Fibroblast of the conjunctiva (primary cell): ENCODE results near the gene SLC22A24.
"Not testable (repeated sequence)": the region's sequence is repeated elsewhere in the genome, so short reads cannot be mapped to it uniquely, and the experiment has no call there.

ENCODE experiments used
- DNase-seq: peaks from one replicate; pipeline ENCODE4 v3.0.0-alpha.2; 2010; ENCODE audit warnings: low read depth

The SLC22A24 gene, protein sequence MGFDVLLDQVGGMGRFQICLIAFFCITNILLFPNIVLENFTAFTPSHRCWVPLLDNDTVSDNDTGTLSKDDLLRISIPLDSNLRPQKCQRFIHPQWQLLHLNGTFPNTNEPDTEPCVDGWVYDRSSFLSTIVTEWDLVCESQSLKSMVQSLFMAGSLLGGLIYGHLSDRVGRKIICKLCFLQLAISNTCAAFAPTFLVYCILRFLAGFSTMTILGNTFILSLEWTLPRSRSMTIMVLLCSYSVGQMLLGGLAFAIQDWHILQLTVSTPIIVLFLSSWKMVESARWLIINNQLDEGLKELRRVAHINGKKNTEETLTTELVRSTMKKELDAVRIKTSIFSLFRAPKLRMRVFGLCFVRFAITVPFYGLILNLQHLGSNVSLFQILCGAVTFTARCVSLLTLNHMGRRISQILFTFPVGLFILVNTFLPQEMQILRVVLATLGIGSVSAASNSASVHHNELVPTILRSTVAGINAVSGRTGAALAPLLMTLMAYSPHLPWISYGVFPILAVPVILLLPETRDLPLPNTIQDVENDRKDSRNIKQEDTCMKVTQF

DNA sequence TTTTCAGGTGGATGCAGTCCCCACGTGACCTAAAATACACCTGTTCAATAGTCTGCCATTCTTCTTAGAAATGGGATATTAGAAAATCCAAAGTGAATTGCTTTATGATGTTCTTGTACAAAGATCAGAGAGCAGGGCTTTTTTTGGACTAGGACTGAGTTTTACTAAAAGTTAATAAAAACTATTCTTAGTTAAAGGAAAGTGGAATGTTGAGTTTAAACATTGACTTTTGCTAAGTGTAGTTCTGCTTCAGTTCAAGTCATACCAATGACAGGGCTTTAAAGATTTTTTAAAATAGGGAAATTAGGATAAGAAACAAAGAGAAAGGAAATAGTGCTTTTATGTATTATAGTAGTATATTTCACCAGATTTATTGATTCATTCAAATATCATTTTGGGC lies at the start of gene SLC22A24:
Gene SLC22A24 (minus strand): TSS at position 101 of the 400 bp plus-strand sequence. CDS start 442 bp downstream, outside the sequence.
- no peak for DNase-seq

DNA sequence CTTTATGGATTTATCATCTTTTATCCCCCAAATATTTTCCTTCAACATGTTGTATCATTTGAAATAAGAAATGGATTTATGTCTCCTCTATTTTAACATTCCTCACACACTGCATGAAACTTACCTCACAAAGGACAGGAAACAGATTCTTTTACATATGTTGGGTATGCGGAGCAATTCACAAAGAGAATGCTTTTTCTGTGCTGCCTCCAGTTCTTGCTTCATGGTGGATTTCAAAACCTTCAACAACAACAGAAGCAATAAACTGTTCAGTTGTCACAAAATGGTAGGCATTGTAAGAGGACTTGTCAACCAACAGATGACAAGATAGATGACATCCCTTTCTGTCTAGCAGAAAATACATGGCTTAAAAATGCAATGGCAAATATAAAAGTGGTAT lies 36.5 kb upstream of the SLC22A24 start:
- no peak for DNase-seq

DNA sequence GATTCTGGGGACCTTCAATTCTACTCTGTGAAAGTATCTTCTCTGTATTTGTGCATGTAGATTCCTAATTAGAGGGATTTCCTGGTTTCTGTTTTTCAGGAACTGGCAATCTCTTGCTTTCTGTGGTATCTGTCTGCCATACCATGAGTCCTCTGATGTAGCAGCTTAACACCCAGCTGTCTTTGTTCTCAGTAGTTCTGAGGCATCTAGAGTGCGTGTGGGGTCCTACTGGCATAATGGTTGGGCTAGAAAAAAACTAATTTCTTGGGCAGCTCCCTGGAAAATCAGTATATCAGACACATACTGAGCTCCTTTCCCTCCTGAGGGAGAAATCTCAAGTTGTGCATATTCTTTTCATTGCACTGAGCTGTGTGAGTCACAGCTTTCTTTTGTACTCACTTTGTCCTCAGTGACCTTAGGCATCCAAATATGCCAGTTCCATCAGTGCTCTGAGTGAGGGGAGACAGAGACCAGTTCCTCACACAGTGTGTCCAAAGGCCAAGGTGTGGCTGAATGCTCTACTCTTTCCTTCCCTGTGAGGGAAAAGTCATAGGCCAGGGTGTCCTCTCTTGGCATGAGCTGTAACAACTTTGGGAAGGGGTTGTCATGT lies 35.5 kb upstream of the SLC22A24 start:
- DNase-seq = no peak

DNA sequence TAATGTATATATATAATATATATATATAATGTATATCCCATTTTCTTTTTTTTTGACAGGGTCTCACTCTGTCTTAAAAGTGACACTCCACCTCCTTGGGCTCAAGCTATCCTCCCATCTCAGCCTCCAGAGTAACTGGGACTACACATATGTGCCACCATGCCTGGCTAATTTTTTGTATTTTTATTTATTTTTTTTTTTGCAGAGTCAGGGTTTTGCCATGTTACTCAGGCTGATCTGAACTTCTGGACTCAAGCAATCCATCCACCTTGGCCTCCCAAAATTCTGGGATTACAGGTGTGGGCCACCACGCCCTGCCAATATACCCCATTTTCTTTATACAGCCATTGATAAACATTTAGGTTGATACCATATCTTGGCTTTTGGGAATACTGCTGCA lies 33.9 kb upstream of the SLC22A24 start:
- DNase-seq = no peak

DNA sequence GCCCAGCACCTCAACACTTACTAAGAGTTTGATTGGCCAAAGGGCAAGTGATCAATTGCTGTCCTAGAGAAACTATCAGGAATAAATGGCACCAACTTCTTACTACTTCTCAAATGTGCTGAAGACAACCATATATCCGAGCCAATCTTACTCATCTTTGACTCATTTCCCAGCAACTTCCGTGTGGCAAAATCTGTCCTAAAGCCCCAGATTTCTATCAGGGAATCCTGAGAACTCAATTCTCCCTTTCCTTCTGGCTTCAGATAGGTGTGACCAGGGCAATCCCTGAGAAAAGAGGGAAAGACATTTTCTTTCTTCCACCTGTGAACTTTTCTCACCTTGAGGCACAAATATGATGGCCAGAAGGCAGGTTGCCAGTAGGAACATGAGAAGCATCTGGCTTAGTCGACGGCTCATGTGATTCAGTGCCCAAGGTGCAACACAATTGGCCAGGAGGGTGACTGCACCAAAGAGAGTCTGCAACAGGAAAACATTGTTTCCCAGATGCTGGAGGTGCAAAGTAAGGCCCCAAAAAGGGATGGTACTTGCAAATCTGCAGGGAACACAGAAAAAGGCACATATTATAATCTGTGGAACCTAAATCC lies 21.8 kb upstream of the SLC22A24 start:
- no peak for DNase-seq

DNA sequence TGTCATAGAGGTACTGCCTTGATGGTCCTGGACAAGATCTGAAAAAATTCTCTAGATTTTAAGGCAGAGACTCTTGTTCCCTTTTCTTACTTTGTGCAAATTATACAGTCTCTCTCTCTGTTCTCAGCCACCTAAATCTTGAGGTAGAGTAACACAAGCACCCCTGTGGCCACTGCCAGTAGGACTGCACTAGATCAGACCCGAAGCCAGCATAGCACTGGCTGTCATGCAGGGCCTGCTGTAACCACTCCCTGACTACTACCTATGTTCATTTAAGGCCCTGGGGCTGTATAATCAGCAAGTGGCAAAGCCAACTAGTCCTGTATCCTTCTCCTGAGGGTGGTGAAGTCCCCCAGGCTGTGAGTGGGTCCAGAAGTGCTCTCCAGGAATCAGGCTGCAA lies 11.8 kb upstream of the SLC22A24 start:
- no peak for DNase-seq

DNA sequence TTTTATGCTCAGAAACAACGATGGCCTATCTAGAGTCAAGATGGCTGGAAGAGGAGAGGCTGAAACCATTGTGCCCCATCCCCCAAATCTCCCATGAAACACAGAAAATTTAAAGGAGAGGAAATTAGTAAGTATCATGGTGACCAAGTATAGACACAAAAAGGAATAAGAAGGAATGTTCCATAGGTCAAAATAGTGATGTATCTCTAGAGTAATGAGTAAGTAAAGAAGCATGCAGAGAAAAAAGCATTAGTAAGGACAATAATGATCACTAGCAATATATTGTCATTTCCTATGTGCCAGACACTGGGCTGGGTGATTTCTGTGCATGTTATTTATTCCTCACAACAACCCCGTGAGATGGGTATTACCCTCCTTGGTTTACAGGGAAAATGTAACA lies 2.6 kb upstream of the SLC22A24 start:
- DNase-seq = no peak

DNA sequence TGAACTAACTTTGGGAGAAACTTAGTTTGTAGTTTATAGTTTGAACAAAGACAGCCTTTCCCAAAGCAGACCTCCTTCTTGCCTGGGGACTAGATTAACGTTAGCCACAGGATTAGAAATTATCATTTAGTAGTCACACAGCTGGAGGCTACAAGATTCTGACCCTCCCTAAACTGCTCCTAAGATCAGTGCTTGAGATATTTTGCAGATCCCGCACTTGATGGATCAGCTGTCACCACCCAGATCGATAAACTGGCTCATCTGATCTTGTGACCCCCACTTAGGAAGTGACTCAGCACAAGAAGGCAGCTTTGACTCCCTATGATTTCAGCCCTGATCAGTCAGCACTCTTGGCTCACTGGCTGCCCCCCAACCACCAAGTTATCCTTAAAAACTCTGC lies 1.6 kb downstream of the SLC22A24 start:
- no peak for DNase-seq

DNA sequence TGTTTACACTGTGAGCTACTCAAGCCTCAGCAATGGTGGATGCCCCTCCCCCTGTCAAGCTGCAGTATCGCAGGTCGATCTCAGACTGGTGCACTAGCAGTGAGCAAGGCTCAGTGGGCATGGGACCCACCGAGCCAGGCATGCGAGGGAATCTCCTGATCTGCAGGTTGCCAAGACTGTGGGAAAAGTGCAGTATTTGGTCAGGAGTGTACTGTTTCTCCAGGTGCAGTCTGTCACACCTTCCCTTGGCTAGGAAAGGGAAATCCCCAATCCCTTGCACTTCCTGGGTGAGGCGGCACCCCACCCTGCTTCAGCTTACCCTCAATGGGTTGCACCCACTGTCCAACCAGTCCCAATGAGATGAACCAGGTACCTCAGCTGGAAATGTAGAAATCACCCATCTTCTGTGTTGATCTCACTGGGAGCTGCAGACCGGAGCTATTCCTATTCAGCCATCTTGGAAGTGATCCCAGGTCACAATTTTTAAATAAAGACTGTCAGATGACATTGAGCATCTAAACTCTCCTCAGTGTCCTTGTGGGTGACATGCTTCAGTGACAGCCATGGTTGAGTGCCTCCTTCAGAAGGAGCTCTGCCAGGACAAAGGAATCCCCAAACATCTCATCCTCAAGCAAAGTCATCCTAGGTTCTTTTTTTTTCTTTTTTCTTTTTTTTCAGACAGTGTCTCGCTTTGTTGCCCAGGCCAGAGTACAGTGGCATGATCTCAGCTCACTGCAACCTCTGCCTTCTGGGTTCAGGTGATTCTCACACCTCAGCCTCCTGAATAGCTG lies 10.8 kb downstream of the SLC22A24 start:
- no peak for DNase-seq

DNA sequence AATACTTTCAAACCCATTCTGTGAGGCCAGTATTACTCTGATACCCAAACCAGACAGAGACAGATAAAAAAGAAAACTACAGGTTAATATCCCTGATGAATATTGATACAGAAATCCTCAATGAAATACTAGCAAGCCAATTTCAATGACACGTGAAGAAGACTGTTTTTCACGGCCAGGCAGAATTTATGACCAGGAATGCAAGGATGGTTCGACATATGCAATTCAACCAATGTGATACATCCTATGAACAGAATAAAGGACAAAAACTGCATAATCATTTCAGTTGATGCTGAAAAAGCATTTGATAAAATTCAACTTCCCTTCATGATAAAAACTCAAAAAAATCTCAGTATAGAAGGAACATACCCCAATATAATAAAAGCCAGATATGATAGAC lies 44.5 kb downstream of the SLC22A24 start:
- DNase-seq = no peak

DNA sequence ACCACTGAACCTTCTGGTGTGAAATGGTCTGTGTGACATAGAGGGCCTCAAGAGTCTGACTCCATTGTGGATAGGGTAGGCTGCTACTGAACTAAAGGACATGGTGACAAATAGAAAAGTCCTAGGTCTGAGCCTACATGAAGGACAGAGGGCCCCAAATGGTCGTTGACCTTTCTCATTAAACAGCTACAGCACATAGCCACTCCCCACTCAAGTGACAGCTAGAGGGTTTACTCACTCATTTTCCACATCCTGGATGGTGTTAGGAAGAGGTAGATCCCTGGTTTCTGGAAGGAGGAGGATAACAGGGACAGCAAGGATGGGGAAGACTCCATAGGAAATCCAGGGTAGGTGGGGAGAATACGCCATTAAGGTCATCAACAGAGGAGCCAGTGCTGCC lies 63.3 kb downstream of the SLC22A24 start:
- DNase-seq = no peak

DNA sequence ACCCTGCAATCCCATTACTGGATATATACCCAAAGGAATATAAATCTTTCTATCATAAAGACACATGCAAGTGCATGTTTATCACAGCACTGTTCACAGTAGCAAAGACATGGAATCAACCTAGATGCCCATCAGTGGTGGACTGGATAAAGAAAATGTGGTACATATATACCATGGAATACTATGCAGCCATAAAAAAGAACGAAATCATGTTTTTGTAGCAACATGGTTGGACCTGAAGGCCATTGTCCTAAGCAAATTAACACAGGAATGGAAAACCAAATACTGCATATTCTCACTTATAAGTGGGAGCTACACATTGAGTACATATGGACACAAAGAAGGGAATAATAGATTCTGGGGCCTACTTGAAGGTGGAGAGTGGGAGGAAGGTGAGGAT lies 97.8 kb downstream of the SLC22A24 start:
- DNase-seq = not testable (repeated sequence)

DNA sequence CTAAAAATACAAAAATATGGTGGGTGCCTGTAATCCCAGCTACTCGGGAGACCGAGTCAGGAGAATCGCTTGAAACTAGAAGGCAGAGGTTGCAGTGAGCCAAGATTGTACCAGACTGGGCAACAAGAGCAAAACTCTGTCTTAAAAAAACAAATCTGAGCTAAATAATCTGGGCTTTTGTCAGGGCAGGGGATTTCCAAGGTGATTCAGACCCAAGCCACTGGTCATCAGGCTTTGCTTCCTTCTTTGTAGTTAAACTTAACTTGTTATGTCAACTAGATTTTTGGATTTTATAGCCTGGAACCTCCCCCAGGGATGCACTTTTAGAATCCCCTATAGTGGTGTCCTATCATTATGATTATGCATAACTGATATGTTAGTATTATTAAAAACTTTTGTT lies 101.4 kb downstream of the SLC22A24 start:
- no peak for DNase-seq

DNA sequence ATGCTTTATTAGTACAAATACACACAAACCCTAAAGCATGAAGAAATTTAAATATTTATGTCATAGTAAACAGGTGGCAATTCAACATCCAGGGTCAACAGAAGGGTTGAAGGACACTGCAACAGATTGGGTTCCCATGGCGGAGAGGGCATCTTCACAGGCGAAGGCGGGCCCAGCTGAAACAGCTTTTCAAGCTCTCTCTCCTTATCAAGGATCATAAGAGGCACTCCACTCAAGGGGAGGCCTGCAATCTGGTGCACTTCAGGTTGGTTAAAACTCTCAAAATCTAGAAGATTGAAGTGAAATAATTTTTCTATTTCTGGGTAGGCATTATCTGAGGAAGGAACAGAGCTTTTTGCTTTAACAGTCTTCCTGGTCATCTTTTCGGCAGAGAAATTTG lies 111.6 kb downstream of the SLC22A24 start:
- no peak for DNase-seq
